Activated CD4-positive, alpha-beta T cell treated with anti-CD3 and anti-CD28 coated beads for 4 hours (primary cell): ENCODE data around the gene TSPAN18.
A peak's percentile ranks its signal among the peaks of the same experiment; 100 is the strongest.

ENCODE experiments used
- DNase-seq, 2 donors: peaks; one replicate each; pipeline ENCODE4 v3.0.0-alpha.2; 2020

Gene TSPAN18

GRCh38 chr11:44726283-44727113 lies at the start of gene TSPAN18:
Gene TSPAN18, plus strand, starts transcription at chr11:44726962. Its CDS starts 179,455 bp downstream, at chr11:44906417.
- DNase-seq, result peak; percentile 15 to 41

GRCh38 chr11:44680982-44681597 lies 45.7 kb upstream of the TSPAN18 start:
- DNase-seq, result peak; percentile 18 to 40

GRCh38 chr11:44681698-44682097 lies 45.1 kb upstream of the TSPAN18 start:
- no peak for DNase-seq

- DNase-seq, result no peak
These were observed 41.9 kb upstream of the TSPAN18 start for GRCh38 chr11:44684859-44685281.

- DNase-seq, result no peak
These were observed 39.4 kb upstream of the TSPAN18 start for GRCh38 chr11:44687388-44687787.

GRCh38 chr11:44689265-44689664 lies 37.5 kb upstream of the TSPAN18 start:
- DNase-seq, result no peak

- DNase-seq, result no peak
These were observed 36.1 kb upstream of the TSPAN18 start for GRCh38 chr11:44690651-44691050.

- no peak for DNase-seq
These were observed 34.3 kb upstream of the TSPAN18 start for GRCh38 chr11:44692460-44692859.

GRCh38 chr11:44693654-44694119 lies 33.1 kb upstream of the TSPAN18 start:
- DNase-seq, result no peak

GRCh38 chr11:44694443-44694842 lies 32.3 kb upstream of the TSPAN18 start:
- DNase-seq, result no peak

- DNase-seq, result no peak
These were observed 31.5 kb upstream of the TSPAN18 start for GRCh38 chr11:44695169-44695833.

GRCh38 chr11:44698252-44698912 lies 28.4 kb upstream of the TSPAN18 start:
- no peak for DNase-seq

GRCh38 chr11:44699497-44700408 lies 27.0 kb upstream of the TSPAN18 start:
- no peak for DNase-seq

- no peak for DNase-seq
These were observed 25.5 kb upstream of the TSPAN18 start for GRCh38 chr11:44701276-44701675.

GRCh38 chr11:44702889-44703288 lies 23.9 kb upstream of the TSPAN18 start:
- DNase-seq, result no peak

- DNase-seq, result no peak
These were observed 19.7 kb upstream of the TSPAN18 start for GRCh38 chr11:44707094-44707493.

GRCh38 chr11:44708009-44708408 lies 18.8 kb upstream of the TSPAN18 start:
- no peak for DNase-seq

- no peak for DNase-seq
These were observed 18.1 kb upstream of the TSPAN18 start for GRCh38 chr11:44708523-44709280.

- no peak for DNase-seq
These were observed 17.5 kb upstream of the TSPAN18 start for GRCh38 chr11:44709281-44709562.

GRCh38 chr11:44709966-44710365 lies 16.8 kb upstream of the TSPAN18 start:
- no peak for DNase-seq

GRCh38 chr11:44711113-44711786 lies 15.5 kb upstream of the TSPAN18 start:
- DNase-seq, result no peak
